Glutamatergic neuron (in vitro differentiated cells): ENCODE data around the gene RAP2C. TPM values are rescaled to one million over a fixed set of nuclear protein-coding genes. Genes with fewer than 3 reads are reported as not detected.

Experiments
- DNase-seq: peaks from one replicate; pipeline ENCODE4 v3.0.0; 2022
- H3K27ac Mint-ChIP-seq: one replicate; pipeline ENCODE4 v1.8.0; 2020; ENCODE audit warnings: mild to moderate bottlenecking, mixed read lengths, inconsistent platforms; ENCODE audit not compliant: unreplicated experiment
- H3K27me3 Mint-ChIP-seq: one replicate; pipeline ENCODE4 v1.8.0; 2020; ENCODE audit warnings: mild to moderate bottlenecking, moderate library complexity, mixed read lengths, inconsistent platforms; ENCODE audit not compliant: unreplicated experiment
- H3K36me3 Mint-ChIP-seq: one replicate; pipeline ENCODE4 v1.8.0; 2020; ENCODE audit warnings: mild to moderate bottlenecking, mixed read lengths, inconsistent platforms; ENCODE audit not compliant: unreplicated experiment
- H3K4me1 Mint-ChIP-seq: one replicate; pipeline ENCODE4 v1.8.0; 2020; ENCODE audit warnings: mild to moderate bottlenecking, low read depth, mixed read lengths, inconsistent platforms; ENCODE audit not compliant: unreplicated experiment
- H3K4me3 Mint-ChIP-seq: one replicate; pipeline ENCODE4 v1.8.0; 2020; ENCODE audit warnings: mild to moderate bottlenecking, mixed read lengths, inconsistent platforms; ENCODE audit not compliant: unreplicated experiment
- H3K9me3 Mint-ChIP-seq: one replicate; pipeline ENCODE4 v1.8.0; 2020; ENCODE audit warnings: mild to moderate bottlenecking, moderate library complexity, mixed read lengths, inconsistent platforms; ENCODE audit not compliant: unreplicated experiment
- total RNA-seq: library from RNA; stranded (reverse); fragmentation: NEBNext Ultra II Directional; extraction: Animal tissue kit (Norgen Biotek cat#: 25700); gene quantifications from one replicate; pipeline ENCODE4 v1.2.1, GENCODE V29; 2021; ENCODE audit not compliant: unreplicated experiment
- TF ChIP-seq, protein P1 (sequence below): fragments of 200-600 bp; sonication (generic); IDR thresholded peaks from one replicate; pipeline ENCODE4 v1.5.0; 2021; ENCODE audit not compliant: partially characterized antibody, unreplicated experiment

Gene RAP2C
- total RNA-seq, 1 donor from 2014 or later = 22.2 TPM

- Mint-ChIP-seq H3K36me3 (no peaks in the 10 kb centered on the region), H3K4me3 (no peak overlapping the region), H3K27ac (no peak overlapping the region), H3K27me3 (no peaks in the 10 kb centered on the region), H3K9me3 (peaks cover 4% of the 10 kb centered on the region), H3K4me1 (peaks cover 2% of the 10 kb centered on the region)
- no peak for DNase-seq
- TF ChIP-seq, protein P1, sequence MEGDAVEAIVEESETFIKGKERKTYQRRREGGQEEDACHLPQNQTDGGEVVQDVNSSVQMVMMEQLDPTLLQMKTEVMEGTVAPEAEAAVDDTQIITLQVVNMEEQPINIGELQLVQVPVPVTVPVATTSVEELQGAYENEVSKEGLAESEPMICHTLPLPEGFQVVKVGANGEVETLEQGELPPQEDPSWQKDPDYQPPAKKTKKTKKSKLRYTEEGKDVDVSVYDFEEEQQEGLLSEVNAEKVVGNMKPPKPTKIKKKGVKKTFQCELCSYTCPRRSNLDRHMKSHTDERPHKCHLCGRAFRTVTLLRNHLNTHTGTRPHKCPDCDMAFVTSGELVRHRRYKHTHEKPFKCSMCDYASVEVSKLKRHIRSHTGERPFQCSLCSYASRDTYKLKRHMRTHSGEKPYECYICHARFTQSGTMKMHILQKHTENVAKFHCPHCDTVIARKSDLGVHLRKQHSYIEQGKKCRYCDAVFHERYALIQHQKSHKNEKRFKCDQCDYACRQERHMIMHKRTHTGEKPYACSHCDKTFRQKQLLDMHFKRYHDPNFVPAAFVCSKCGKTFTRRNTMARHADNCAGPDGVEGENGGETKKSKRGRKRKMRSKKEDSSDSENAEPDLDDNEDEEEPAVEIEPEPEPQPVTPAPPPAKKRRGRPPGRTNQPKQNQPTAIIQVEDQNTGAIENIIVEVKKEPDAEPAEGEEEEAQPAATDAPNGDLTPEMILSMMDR = no peak
These were observed 4.7 kb downstream of the RAP2C start for GRCh38 chrX:132214518-132214917.

DNA sequence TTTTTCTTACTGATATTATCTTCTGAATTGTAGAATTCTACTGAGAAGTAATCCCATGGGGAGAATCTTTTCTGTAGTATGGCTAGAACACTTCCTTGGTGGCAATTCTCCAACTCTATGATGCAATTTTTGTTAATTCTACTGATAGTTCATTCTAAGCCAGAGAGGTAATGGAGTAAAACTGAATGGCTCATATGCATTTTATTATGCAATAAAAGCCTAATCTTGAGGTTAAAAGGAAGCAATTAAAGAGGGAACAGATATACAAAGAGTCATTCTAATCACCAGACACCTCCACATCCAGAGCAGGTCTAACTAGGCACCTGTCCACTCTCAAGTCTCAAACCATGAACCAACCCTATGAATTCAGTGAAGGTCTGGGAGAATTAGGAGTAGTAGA, 9.7 kb downstream of the RAP2C start:
- H3K27ac Mint-ChIP-seq = no peak overlapping the region
- H3K36me3 Mint-ChIP-seq = no peaks in the 10 kb centered on the region
- no peaks in the 10 kb centered on the region for H3K27me3 Mint-ChIP-seq
- H3K4me1 Mint-ChIP-seq = no peaks in the 10 kb centered on the region
- H3K4me3 Mint-ChIP-seq = no peak overlapping the region
- no peak for DNase-seq
- TF ChIP-seq, protein P1 = no peak
- H3K9me3 Mint-ChIP-seq = no peaks in the 10 kb centered on the region

DNA sequence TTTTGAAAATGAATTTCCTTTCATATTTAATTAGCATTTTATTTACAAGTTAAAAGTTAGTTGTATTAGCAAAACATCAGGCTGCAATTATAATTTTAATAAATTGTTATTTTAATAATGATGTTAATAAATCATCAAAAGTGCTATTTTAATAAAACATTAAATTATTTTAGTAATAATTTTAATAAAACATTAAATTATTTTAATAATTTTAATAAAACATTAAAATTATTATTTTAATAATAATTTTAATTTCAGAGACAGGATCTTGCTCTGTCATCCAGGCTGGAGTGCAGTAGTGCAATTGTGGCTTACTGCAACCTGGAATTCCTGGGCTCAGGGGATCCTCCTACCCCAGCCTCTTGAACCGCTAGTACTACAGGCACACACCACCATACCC, 10.8 kb downstream of the RAP2C start:
- Mint-ChIP-seq H3K27ac (no peak overlapping the region), H3K27me3 (no peaks in the 10 kb centered on the region), H3K36me3 (no peaks in the 10 kb centered on the region)

DNA sequence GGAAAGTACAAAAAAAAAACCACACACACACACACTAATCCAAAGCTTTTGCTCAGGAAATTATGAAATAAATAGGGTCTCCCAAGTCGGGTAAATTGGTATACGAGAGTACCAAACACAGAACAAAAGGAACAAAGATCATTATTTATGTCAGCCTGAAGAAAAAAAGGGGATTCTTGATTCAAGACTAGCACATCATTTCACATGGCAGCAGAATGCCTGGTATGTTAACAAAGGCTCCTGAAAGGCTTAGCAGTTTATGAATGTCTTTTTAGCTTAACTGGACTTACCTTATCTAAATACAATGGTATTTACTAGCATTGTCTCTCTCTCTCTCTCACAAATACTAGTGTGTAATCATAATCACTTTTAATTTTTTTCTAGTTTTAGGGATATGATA, 11.3 kb downstream of the RAP2C start:
- H3K27me3 Mint-ChIP-seq = no peaks in the 10 kb centered on the region
- H3K4me1 Mint-ChIP-seq = no peaks in the 10 kb centered on the region
- TF ChIP-seq, protein P1 = no peak
- H3K27ac Mint-ChIP-seq = no peak overlapping the region
- no peaks in the 10 kb centered on the region for H3K9me3 Mint-ChIP-seq
- DNase-seq = no peak
- H3K4me3 Mint-ChIP-seq = no peak overlapping the region
- H3K36me3 Mint-ChIP-seq = no peaks in the 10 kb centered on the region

More for the DNA sequence above, 10.8 kb downstream of the RAP2C start:
- no peak overlapping the region for H3K4me3 Mint-ChIP-seq
- no peaks in the 10 kb centered on the region for H3K4me1 Mint-ChIP-seq
- DNase-seq = no peak
- H3K9me3 Mint-ChIP-seq = no peaks in the 10 kb centered on the region
- TF ChIP-seq, protein P1 = no peak

- Mint-ChIP-seq H3K27me3 (no peaks in the 10 kb centered on the region), H3K9me3 (no peaks in the 10 kb centered on the region), H3K4me1 (no peaks in the 10 kb centered on the region), H3K27ac (no peak overlapping the region), H3K4me3 (no peak overlapping the region), H3K36me3 (no peaks in the 10 kb centered on the region)
- TF ChIP-seq, protein P1 = no peak
- DNase-seq = no peak
These were observed 13.0 kb downstream of the RAP2C start for GRCh38 chrX:132206259-132206658.
